Nephron progenitor cell (in vitro differentiated cells): ENCODE results near the gene TTLL11.

Source experiments
- DNase-seq: peaks from one replicate; pipeline ENCODE4 v3.0.0; 2021
- H3K27ac Mint-ChIP-seq: 2 replicates; pipeline ENCODE4 v1.8.0; 2021; ENCODE audit warnings: mild to moderate bottlenecking, moderate library complexity, mixed read lengths
- H3K27me3 Mint-ChIP-seq: 2 replicates; pipeline ENCODE4 v1.8.0; 2021; ENCODE audit warnings: mild to moderate bottlenecking, low read depth, mixed read lengths; ENCODE audit not compliant: poor library complexity
- H3K36me3 Mint-ChIP-seq: 2 replicates; pipeline ENCODE4 v1.8.0; 2021; ENCODE audit warnings: low read depth, mixed read lengths
- H3K4me1 Mint-ChIP-seq: 2 replicates; pipeline ENCODE4 v1.8.0; 2021; ENCODE audit warnings: mixed read lengths
- H3K4me3 Mint-ChIP-seq: 2 replicates; pipeline ENCODE4 v1.8.0; 2021; ENCODE audit warnings: mild to moderate bottlenecking, moderate library complexity, mixed read lengths
- H3K9me3 Mint-ChIP-seq: 2 replicates; pipeline ENCODE4 v1.8.0; 2021; ENCODE audit warnings: mild to moderate bottlenecking, moderate library complexity, mixed read lengths
- CTCF ChIP-seq: fragments of 200-600 bp; sonication (generic); IDR thresholded peaks from 2 replicates; pipeline ENCODE4 v1.5.0; 2021; ENCODE audit warnings: antibody characterized with exemption

The TTLL11 gene

GRCh38 chr9:121871431-121872025 lies 221.6 kb downstream of the TTLL11 start:
- Mint-ChIP-seq H3K9me3 (no peaks in the 10 kb centered on the region), H3K27me3 (peaks cover 27% of the 10 kb centered on the region), H3K36me3 (no peaks in the 10 kb centered on the region), H3K4me1 (peaks cover 4% of the 10 kb centered on the region), H3K4me3 (no peak overlapping the region), H3K27ac (peak overlapping the region; percentile 43)
- TF ChIP-seq CTCF: no peak
- DNase-seq: no peak

- no peaks in the 10 kb centered on the region for H3K9me3 Mint-ChIP-seq
Measured at GRCh38 chr9:121870271-121870670, 222.8 kb downstream of the TTLL11 start.

GRCh38 chr9:121868626-121869025 lies 224.5 kb downstream of the TTLL11 start:
- H3K4me3 Mint-ChIP-seq: no peak overlapping the region
- no peaks in the 10 kb centered on the region for H3K36me3 Mint-ChIP-seq
- DNase-seq: no peak
- H3K4me1 Mint-ChIP-seq: no peaks in the 10 kb centered on the region
- H3K9me3 Mint-ChIP-seq: no peaks in the 10 kb centered on the region
- no peak for TF ChIP-seq CTCF
- H3K27me3 Mint-ChIP-seq: peaks cover 29% of the 10 kb centered on the region
- no peak overlapping the region for H3K27ac Mint-ChIP-seq

More at GRCh38 chr9:121870271-121870670, 222.8 kb downstream of the TTLL11 start:
- Mint-ChIP-seq H3K4me1 (no peaks in the 10 kb centered on the region), H3K36me3 (no peaks in the 10 kb centered on the region), H3K27me3 (peaks cover 26% of the 10 kb centered on the region), H3K27ac (no peak overlapping the region), H3K4me3 (no peak overlapping the region)
- no peak for TF ChIP-seq CTCF
- DNase-seq: no peak

GRCh38 chr9:121866927-121867326 lies 226.2 kb downstream of the TTLL11 start:
- H3K27ac Mint-ChIP-seq: no peak overlapping the region
- peaks cover 9% of the 10 kb centered on the region for H3K4me1 Mint-ChIP-seq
- H3K4me3 Mint-ChIP-seq: no peak overlapping the region
- peaks cover 30% of the 10 kb centered on the region for H3K27me3 Mint-ChIP-seq
- no peak for TF ChIP-seq CTCF
- H3K9me3 Mint-ChIP-seq: no peaks in the 10 kb centered on the region
- DNase-seq: no peak
- no peaks in the 10 kb centered on the region for H3K36me3 Mint-ChIP-seq

- H3K36me3 Mint-ChIP-seq: no peaks in the 10 kb centered on the region
Measured at GRCh38 chr9:121865884-121866283, 227.2 kb downstream of the TTLL11 start.

More at GRCh38 chr9:121865884-121866283, 227.2 kb downstream of the TTLL11 start:
- Mint-ChIP-seq H3K4me3 (no peak overlapping the region), H3K27ac (no peak overlapping the region), H3K9me3 (no peaks in the 10 kb centered on the region), H3K27me3 (peaks cover 30% of the 10 kb centered on the region), H3K4me1 (peaks cover 16% of the 10 kb centered on the region)
- no peak for TF ChIP-seq CTCF
- DNase-seq: no peak
